Choroid plexus epithelial cell (primary cell): ENCODE measurements around the gene BARD1.
"Not testable (repeated sequence)": the region's sequence is repeated elsewhere in the genome, so short reads cannot be mapped to it uniquely, and the experiment has no call there.

ENCODE experiments used
- DNase-seq: peaks from one replicate; pipeline ENCODE4 v3.0.0-alpha.2; 2010; ENCODE audit warnings: low read depth
- H3K4me3 ChIP-seq: 2 replicates; pipeline ENCODE4 v1.5.1; 2011; ENCODE audit warnings: low read depth, mild to moderate bottlenecking, control low read depth, low read length, moderate library complexity
- TF ChIP-seq, protein P1 (sequence below): conservative IDR thresholded peaks from 2 replicates; pipeline ENCODE4 v1.5.1; 2011; ENCODE audit warnings: low read depth, mild to moderate bottlenecking, control low read depth, inconsistent platforms, low read length, moderate library complexity

Gene BARD1

DNA sequence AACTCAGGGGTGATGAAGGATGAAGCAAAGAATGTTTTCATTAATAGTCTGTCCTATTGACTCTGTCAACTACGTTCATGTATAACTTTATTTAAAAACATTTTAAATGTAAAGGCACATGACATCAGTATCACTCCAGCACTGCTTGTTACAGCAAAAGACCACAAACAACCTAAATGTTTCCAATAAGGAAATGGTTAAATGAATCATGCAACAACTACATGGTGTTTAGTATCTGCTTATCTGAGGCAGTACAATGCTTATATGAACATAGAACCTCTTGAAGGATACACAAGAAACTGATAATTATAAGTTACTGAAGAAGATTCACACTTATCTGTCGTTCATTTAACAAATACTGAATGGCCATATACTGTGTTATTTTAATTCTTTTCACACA is 8.4 kb downstream of the BARD1 start:
- TF ChIP-seq, protein P1, sequence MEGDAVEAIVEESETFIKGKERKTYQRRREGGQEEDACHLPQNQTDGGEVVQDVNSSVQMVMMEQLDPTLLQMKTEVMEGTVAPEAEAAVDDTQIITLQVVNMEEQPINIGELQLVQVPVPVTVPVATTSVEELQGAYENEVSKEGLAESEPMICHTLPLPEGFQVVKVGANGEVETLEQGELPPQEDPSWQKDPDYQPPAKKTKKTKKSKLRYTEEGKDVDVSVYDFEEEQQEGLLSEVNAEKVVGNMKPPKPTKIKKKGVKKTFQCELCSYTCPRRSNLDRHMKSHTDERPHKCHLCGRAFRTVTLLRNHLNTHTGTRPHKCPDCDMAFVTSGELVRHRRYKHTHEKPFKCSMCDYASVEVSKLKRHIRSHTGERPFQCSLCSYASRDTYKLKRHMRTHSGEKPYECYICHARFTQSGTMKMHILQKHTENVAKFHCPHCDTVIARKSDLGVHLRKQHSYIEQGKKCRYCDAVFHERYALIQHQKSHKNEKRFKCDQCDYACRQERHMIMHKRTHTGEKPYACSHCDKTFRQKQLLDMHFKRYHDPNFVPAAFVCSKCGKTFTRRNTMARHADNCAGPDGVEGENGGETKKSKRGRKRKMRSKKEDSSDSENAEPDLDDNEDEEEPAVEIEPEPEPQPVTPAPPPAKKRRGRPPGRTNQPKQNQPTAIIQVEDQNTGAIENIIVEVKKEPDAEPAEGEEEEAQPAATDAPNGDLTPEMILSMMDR: no peak
- DNase-seq: no peak
- no peak overlapping the region for H3K4me3 ChIP-seq

DNA sequence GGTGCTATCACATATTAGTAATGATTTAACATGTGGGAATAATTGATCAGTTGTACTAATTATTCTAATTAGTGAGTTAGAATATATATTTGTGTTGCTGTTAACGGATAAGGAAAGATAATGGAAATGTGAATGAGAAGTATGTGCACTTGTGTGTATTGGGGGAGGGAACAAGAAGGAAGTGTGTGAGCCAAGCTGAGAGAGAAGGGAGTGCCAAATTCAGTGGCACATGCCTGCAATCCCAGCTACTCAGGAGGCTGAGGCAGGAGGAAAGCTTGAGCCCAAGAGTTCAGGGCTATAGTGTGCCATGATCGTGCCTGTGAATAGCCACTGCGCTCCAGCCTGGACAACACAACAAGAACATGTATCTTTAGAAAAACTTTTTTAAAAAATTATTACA is 9.3 kb downstream of the BARD1 start:
- TF ChIP-seq, protein P1: no peak
- H3K4me3 ChIP-seq: no peak overlapping the region
- no peak for DNase-seq

DNA sequence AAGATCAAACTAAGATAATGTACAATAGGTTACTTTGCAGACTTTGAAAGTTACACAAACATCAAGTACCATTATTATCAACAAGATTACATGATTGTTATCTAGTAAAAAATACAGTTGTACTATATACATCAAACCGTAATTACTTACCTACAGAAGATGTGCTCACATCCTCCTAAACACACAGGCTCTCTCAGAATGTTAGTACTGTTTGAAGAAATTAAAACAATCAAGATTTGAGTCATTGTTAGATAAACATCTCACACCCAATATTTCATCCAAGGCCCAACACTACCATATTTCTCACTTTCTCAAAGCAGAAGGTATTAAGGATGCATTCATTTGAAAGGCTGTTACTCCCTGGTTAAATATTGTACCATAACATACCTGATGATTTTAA is 12.6 kb downstream of the BARD1 start:
- TF ChIP-seq, protein P1: no peak
- no peak for DNase-seq

DNA sequence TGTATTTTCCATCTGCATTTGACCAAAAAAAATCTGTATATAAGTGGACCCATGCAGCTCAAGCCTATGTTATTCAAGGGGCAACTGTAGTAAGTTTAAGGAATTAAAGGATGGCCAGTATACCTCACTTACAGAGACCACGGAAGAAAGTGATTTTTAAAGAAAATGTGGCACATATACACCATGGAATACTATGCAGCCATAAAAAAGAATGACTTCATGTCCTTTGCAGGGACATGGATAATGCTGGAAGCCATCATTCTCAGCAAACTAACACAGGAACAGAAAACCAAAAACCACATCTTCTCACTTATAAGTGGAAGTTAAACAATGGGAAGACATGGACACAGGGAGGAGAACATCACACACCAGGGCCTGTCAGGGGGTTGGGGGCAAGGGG is 26.3 kb downstream of the BARD1 start:
- not testable (repeated sequence) for H3K4me3 ChIP-seq, DNase-seq

More for the DNA sequence above, 12.6 kb downstream of the BARD1 start:
- no peak overlapping the region for H3K4me3 ChIP-seq

DNA sequence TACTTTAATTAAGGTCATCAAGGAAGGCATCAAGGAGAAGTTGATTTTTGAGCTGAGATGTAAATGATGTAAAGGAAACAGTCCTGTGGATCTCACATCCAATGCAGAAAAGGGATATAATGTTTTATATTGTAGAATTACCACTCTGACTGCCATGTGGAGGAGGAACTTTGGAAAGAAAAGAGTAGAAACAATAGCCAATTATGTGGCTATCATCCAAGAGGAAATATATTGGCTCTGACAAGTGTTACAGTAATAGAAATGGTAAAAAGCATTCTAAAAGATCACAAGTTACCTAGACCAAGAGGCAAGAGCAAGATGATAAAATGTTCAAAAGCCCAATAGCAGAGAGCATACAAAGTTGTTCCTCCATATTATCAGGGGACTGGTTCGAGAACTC is 26.8 kb downstream of the BARD1 start:
- no peak for DNase-seq
- no peak overlapping the region for H3K4me3 ChIP-seq
- TF ChIP-seq, protein P1: no peak

DNA sequence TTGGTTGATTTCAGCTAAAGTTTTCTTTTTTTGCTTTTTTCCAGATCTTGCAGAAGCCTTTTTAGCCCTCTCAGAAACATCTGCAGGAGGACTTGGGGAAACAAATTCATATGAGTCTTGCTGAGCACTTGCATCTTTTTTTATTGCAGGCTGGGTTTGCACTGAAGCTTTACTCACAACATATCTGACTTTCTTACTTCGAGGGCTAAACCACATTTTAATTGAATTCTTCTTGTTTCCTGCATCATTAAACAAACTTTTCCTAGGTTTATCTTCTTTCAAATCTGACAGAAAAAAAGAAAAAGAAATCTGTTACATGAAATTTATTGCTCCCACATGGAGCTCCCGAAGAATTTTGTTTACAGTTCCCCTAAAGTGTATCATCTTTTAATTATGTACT is 28.3 kb downstream of the BARD1 start:
- no peak overlapping the region for H3K4me3 ChIP-seq
- TF ChIP-seq, protein P1: no peak
- no peak for DNase-seq

DNA sequence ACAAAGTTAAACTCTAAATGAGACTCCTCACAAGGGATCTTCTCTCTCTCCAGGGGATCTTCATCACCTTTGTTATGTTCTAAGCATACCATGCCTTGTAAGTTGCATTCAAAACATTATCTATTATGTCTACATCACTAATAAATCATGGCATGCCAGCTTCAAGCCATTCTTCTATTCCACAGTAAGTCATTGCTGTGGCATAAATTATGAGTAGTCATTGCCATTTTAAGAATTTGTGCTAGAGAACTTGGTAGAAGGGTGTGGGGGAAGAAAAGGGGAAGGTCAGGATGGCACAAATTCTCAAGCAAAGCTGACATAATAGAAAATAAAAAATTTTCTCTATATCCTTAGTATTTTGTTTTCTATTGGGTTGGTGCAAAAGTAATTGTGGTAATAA is 33.5 kb downstream of the BARD1 start:
- no peak overlapping the region for H3K4me3 ChIP-seq
- no peak for DNase-seq
- TF ChIP-seq, protein P1: no peak

DNA sequence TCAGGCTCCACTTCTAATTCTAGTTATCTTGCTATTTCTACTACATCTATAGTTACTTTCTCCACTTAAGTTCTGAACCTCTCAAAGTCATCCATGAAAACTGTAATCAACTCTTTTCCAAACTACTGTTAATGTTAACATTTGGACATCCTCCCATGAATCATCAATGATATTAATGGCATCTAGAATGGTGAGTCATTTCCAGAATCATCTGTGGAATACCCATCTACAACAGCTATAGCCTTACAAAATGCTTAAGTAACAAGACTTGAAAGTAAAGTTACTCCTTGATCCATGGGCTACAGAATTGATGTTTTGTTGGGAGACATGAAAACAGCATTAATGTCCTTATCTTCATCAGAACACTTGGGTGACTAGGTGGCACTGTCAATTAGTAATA is 35.4 kb downstream of the BARD1 start:
- TF ChIP-seq, protein P1: no peak
- DNase-seq: peak; percentile 34
- no peak overlapping the region for H3K4me3 ChIP-seq
